GM23248 (cell line): ENCODE data around the gene FBXO40. TPM values are rescaled to one million over a fixed set of nuclear protein-coding genes. Genes with fewer than 3 reads are reported as not detected.

Experiments used
- DNase-seq: peaks from one replicate; pipeline ENCODE4 v3.0.0-alpha.2; 2015
- H2AFZ ChIP-seq: fragments of 200-600 bp; sonication (generic); 2 replicates; pipeline ENCODE4 v1.6.1; 2016; ENCODE audit warnings: antibody characterized with exemption
- H3F3A ChIP-seq: fragments of 200-600 bp; sonication (generic); 2 replicates; pipeline ENCODE4 v1.6.1; 2016; ENCODE audit warnings: mild to moderate bottlenecking, antibody characterized with exemption, mixed run types; ENCODE audit not compliant: insufficient read depth
- H3K27ac ChIP-seq: fragments of 200-600 bp; sonication (generic); 2 replicates; pipeline ENCODE4 v1.5.1; 2016; ENCODE audit warnings: mild to moderate bottlenecking
- H3K27me3 ChIP-seq: fragments of 200-600 bp; sonication (generic); replicated peaks from 2 replicates; pipeline ENCODE4 v1.6.1; 2016; ENCODE audit warnings: mild to moderate bottlenecking; ENCODE audit not compliant: insufficient read depth
- H3K36me3 ChIP-seq: fragments of 200-600 bp; sonication (generic); 2 replicates; pipeline ENCODE4 v1.6.1; 2016; ENCODE audit warnings: low read depth, mild to moderate bottlenecking
- H3K4me1 ChIP-seq: fragments of 200-600 bp; sonication (generic); 2 replicates; pipeline ENCODE4 v1.6.1; 2016; ENCODE audit warnings: mild to moderate bottlenecking; ENCODE audit not compliant: insufficient read depth
- H3K4me2 ChIP-seq: fragments of 200-600 bp; sonication (generic); one replicate; pipeline ENCODE4 v1.6.1; 2016; ENCODE audit warnings: mild to moderate bottlenecking; ENCODE audit not compliant: unreplicated experiment
- H3K4me3 ChIP-seq: fragments of 200-600 bp; sonication (generic); 2 replicates; pipeline ENCODE4 v1.5.1; 2016; ENCODE audit warnings: mild to moderate bottlenecking
- H3K79me2 ChIP-seq: fragments of 200-600 bp; sonication (generic); 2 replicates; pipeline ENCODE4 v1.6.1; 2016; ENCODE audit warnings: mild to moderate bottlenecking; ENCODE audit not compliant: insufficient read depth
- H3K9ac ChIP-seq: fragments of 200-600 bp; sonication (generic); 2 replicates; pipeline ENCODE4 v1.6.1; 2016; ENCODE audit warnings: mild to moderate bottlenecking
- H3K9me2 ChIP-seq: fragments of 200-600 bp; sonication (generic); 2 replicates; pipeline ENCODE4 v1.6.1; 2016; ENCODE audit warnings: mixed run types, mild to moderate bottlenecking, moderate library complexity; ENCODE audit not compliant: insufficient read depth
- H3K9me3 ChIP-seq: fragments of 200-600 bp; sonication (generic); one replicate; pipeline ENCODE4 v1.6.1; 2017; ENCODE audit warnings: low read depth
- H4K20me1 ChIP-seq: fragments of 200-600 bp; sonication (generic); 2 replicates; pipeline ENCODE4 v1.6.0; 2016; ENCODE audit not compliant: insufficient read depth
- EZH2 ChIP-seq: fragments of 200-600 bp; sonication (generic); IDR thresholded peaks from 2 replicates; pipeline ENCODE4 v1.6.1; 2018; ENCODE audit warnings: antibody characterized with exemption, mild to moderate bottlenecking; ENCODE audit not compliant: insufficient read depth, poor library complexity, severe bottlenecking
- EZH2phosphoT487 ChIP-seq: fragments of 200-600 bp; sonication (generic); IDR thresholded peaks from 2 replicates; pipeline ENCODE4 v1.6.1; 2018; ENCODE audit warnings: antibody characterized with exemption, moderate library complexity, mild to moderate bottlenecking, low read depth; ENCODE audit not compliant: insufficient read depth
- whole genome bisulfite sequencing, 2 experiments: methylation state at CpG; one replicate each; pipeline ENCODE4 v1.1.6; 2015 to 2017; ENCODE audit warnings: low lambda C conversion rate in 2 of 2, low coverage in 1 of 2; ENCODE audit errors: missing lambda C conversion rate in 2 of 2; 5-methylcytosine and 5-hydroxymethylcytosine counted together
- in situ Hi-C: fragments of 300-500 bp; cut with MboI; formaldehyde crosslinking; loops from 2 replicates; pipeline ENCODE4 v1.15.0; 2020
- polyA plus RNA-seq: library from polyadenylated mRNA; unstranded; fragments of >200 nt; fragmentation: Nextera tagmentation; extraction: Ambion mirVana; gene quantifications from 2 replicates; pipeline ENCODE4 v1.2.1, GENCODE V29; 2016
- total RNA-seq: library from RNA; depleted of rRNA; stranded (reverse); fragments of >200 nt; shearing (Covaris generic); gene quantifications from 2 replicates; pipeline ENCODE4 v1.2.3, GENCODE V29; 2014

Gene FBXO40
- total and polyA plus RNA-seq, 2 experiments from 2014 or later, result not detected

DNA sequence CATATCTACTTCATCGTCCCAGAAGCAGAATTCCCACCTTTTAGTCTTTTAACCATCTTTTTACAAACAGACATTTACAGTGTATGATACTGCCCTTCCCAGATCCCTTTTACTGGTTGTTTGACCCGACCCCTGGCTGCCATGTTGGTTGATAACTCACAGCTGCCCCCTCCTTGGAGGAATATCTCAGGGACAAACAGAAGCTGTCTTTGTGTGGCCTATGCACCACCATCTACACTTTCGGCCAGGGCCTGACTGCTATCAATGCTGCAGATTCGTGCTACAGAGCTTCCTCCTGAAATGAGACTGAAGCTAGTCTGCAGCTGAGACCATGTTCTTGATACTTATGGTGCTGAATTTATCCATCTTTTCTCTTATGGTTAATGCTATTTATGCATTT is 40.8 kb upstream of the FBXO40 start:
- DNase-seq, result peak; percentile 7
- H3K4me3 ChIP-seq, result peak overlapping the region; percentile 33
- no peaks in the 10 kb centered on the region for H4K20me1 ChIP-seq
- no peaks in the 10 kb centered on the region for H3K36me3 ChIP-seq
- H3K79me2 ChIP-seq, result no peaks in the 10 kb centered on the region
- no peaks in the 10 kb centered on the region for H3K27me3 ChIP-seq
- in situ Hi-C loops, result loop anchor here (25.0 kb wide), 1 partner anchor 710 kb away; no protein-coding TSS in a partner anchor
- peak overlapping the region; percentile 89 for H2AFZ ChIP-seq
- no peak overlapping the region for H3K27ac ChIP-seq
- TF ChIP-seq EZH2 (no peak), EZH2phosphoT487 (no peak)
- no peaks in the 10 kb centered on the region for H3K9me2 ChIP-seq
- H3K4me2 ChIP-seq, result peak overlapping the region; percentile 43
- H3K9me3 ChIP-seq, result no peaks in the 10 kb centered on the region
- no peaks in the 10 kb centered on the region for H3K4me1 ChIP-seq
- peak overlapping the region; percentile 41 for H3K9ac ChIP-seq
- no peaks in the 10 kb centered on the region for H3F3A ChIP-seq
- WGBS, 2 experiments, result 20 to 22% methylated on average over 4 of the region's 4 CpGs

DNA sequence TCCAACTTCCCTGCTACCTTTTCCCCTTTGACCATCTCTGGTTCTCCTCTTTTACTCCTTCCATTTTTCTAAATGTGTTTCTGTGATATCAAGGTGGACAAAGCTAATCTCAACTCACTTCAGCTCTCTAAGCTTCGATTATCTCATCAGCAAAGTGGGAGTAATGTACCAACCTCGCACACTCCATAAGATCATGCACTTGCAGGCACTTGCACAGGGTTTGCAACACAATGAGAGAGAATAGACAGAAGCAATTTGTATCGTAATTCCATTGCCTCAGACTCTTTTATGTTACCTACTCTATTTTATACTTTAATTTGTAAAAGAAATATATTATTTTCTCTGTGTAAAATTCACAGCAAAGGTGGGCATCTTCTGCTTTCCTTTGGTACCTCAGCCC is 40.4 kb upstream of the FBXO40 start:
- Histone ChIP-seq H3K4me2 (no peak overlapping the region), H3K4me3 (no peak overlapping the region), H3K4me1 (no peaks in the 10 kb centered on the region), H3F3A (no peaks in the 10 kb centered on the region), H3K36me3 (no peaks in the 10 kb centered on the region), H3K9me3 (no peaks in the 10 kb centered on the region), H3K9me2 (no peaks in the 10 kb centered on the region), H2AFZ (peak overlapping the region; percentile 89), H3K27me3 (no peaks in the 10 kb centered on the region), H3K79me2 (no peaks in the 10 kb centered on the region), H3K9ac (no peak overlapping the region), H4K20me1 (no peaks in the 10 kb centered on the region), H3K27ac (no peak overlapping the region)
- no peak for TF ChIP-seq EZH2
- no peak for TF ChIP-seq EZH2phosphoT487
- DNase-seq, result no peak
- in situ Hi-C loops, result loop anchor here (25.0 kb wide), 1 partner anchor 710 kb away; no protein-coding TSS in a partner anchor
- 60 to 72% methylated on average over 3 of the region's 3 CpGs for WGBS, 2 experiments

GRCh38 chr3:121557426-121557934 is 35.7 kb upstream of the FBXO40 start:
- Histone ChIP-seq H3K9me3 (no peaks in the 10 kb centered on the region), H3K4me3 (no peak overlapping the region), H3K9me2 (no peaks in the 10 kb centered on the region), H4K20me1 (no peaks in the 10 kb centered on the region), H3K9ac (no peak overlapping the region), H3K4me2 (no peak overlapping the region), H3F3A (no peaks in the 10 kb centered on the region), H2AFZ (no peak overlapping the region), H3K27me3 (no peaks in the 10 kb centered on the region), H3K79me2 (no peaks in the 10 kb centered on the region), H3K27ac (no peak overlapping the region), H3K36me3 (no peaks in the 10 kb centered on the region), H3K4me1 (no peaks in the 10 kb centered on the region)
- 74 to 75% methylated on average over 5 of the region's 5 CpGs for WGBS, 2 experiments
- in situ Hi-C loops, result loop anchor here (25.0 kb wide), 1 partner anchor 705 kb away; no protein-coding TSS in a partner anchor
- no peak for TF ChIP-seq EZH2phosphoT487
- TF ChIP-seq EZH2, result no peak
- DNase-seq, result no peak

GRCh38 chr3:121562148-121562547 is 31.0 kb upstream of the FBXO40 start:
- Histone ChIP-seq H3K4me1 (no peaks in the 10 kb centered on the region), H3F3A (no peaks in the 10 kb centered on the region), H3K27ac (no peak overlapping the region), H3K36me3 (no peaks in the 10 kb centered on the region), H3K9ac (no peak overlapping the region), H3K4me2 (no peak overlapping the region), H3K9me2 (no peaks in the 10 kb centered on the region), H3K27me3 (no peaks in the 10 kb centered on the region), H4K20me1 (no peaks in the 10 kb centered on the region), H3K9me3 (no peaks in the 10 kb centered on the region), H2AFZ (no peak overlapping the region), H3K79me2 (no peaks in the 10 kb centered on the region), H3K4me3 (no peak overlapping the region)
- TF ChIP-seq EZH2phosphoT487, result no peak
- no peak for TF ChIP-seq EZH2
- in situ Hi-C loops, result loop anchor here (25.0 kb wide), 1 partner anchor 700 kb away; no protein-coding TSS in a partner anchor
- DNase-seq, result no peak
